GM12878 (cell line): ENCODE results near the gene DUS2. TPM values are rescaled to one million over a fixed set of nuclear protein-coding genes. Genes with fewer than 3 reads are reported as not detected.

Experiments
- ATAC-seq: fragments of 200-7000 bp; cut with Tn5 transposase; 3 replicates; pipeline ENCODE4 v1.9.1; 2020; ENCODE audit warnings: mild to moderate bottlenecking, moderate library complexity
- BruUV-seq: library from RNA; stranded (reverse); fragments of 400-500 nt; replicated peaks from 2 replicates; lab custom pipeline; 2021; lab: Mats Ljungman, UMichigan
- CTCF ChIA-PET: fragments of 300-600 bp; sonication (Branson Sonifier 250); formaldehyde crosslinking; extraction: SDS; loops from one replicate; lab custom pipeline; 2021; ENCODE audit warnings: inconsistent platforms; lab: Yijun Ruan, JAX
- POLR2A ChIA-PET: fragments of 350-600 bp; formaldehyde crosslinking; extraction: SDS; loops from one replicate; lab custom pipeline; 2021; ENCODE audit warnings: inconsistent platforms; lab: Charles Lee
- RAD21 ChIA-PET: fragments of 300-600 bp; sonication (Branson Sonifier 250); formaldehyde crosslinking; loops from one replicate; lab custom pipeline; 2023; ENCODE audit warnings: antibody characterized with exemption; ENCODE audit not compliant: unreplicated experiment; lab: Charles Lee
- SMC1A ChIA-PET: fragments of 300-600 bp; sonication (Branson Sonifier 250); formaldehyde crosslinking; loops from one replicate; lab custom pipeline; 2023; ENCODE audit not compliant: unreplicated experiment, uncharacterized antibody; lab: Charles Lee
- DNase-seq: peaks from one replicate; pipeline ENCODE4 v3.0.0-alpha.2; 2011; ENCODE audit warnings: low read depth, low spot score
- FAIRE-seq: peaks from 3 replicates; lab custom pipeline; 2011; peaks lifted over from hg19 to GRCh38; lab: Jason Lieb, UNC
- H2AFZ ChIP-seq: 2 replicates; pipeline ENCODE4 v1.6.0; 2011; ENCODE audit warnings: low read depth, low read length, control low read depth; ENCODE audit not compliant: control insufficient read depth
- H3K27ac ChIP-seq: 2 replicates; pipeline ENCODE4 v1.5.1; 2011; ENCODE audit warnings: control low read depth; ENCODE audit not compliant: control insufficient read depth, insufficient read depth
- H3K27me3 ChIP-seq, 2 experiments: replicated peaks in 1 of 2; 2 replicates each; pipeline versions ENCODE4 v1.6.0 to v1.6.1; 2011; ENCODE audit warnings: low read length in 1 of 2; ENCODE audit not compliant: control insufficient read depth in 2 of 2, insufficient read depth in 2 of 2
- H3K36me3 ChIP-seq, 2 experiments: 2 replicates each; pipeline ENCODE4 v1.5.1; 2011; ENCODE audit warnings: low read length in 1 of 2; ENCODE audit not compliant: control insufficient read depth in 2 of 2, insufficient read depth in 2 of 2
- H3K4me1 ChIP-seq: 2 replicates; pipeline ENCODE4 v1.6.1; 2011; ENCODE audit warnings: mild to moderate bottlenecking, low read length, moderate library complexity, mixed read lengths; ENCODE audit not compliant: control insufficient read depth, insufficient read depth
- H3K4me2 ChIP-seq: 2 replicates; pipeline ENCODE4 v1.6.0; 2011; ENCODE audit warnings: control low read depth; ENCODE audit not compliant: control insufficient read depth, insufficient read depth
- H3K4me3 ChIP-seq: fragments of 200-600 bp; sonication (generic); 2 replicates; pipeline ENCODE4 v1.5.1; 2016
- H3K79me2 ChIP-seq: 2 replicates; pipeline ENCODE4 v1.6.0; 2011; ENCODE audit warnings: low read length; ENCODE audit not compliant: control insufficient read depth, insufficient read depth
- H3K9ac ChIP-seq: 2 replicates; pipeline ENCODE4 v1.8.0; 2011; ENCODE audit warnings: low read length, control low read depth, mixed read lengths; ENCODE audit not compliant: control insufficient read depth, insufficient read depth
- H3K9me3 ChIP-seq: replicated peaks from 3 replicates; pipeline ENCODE4 v1.5.1; 2011; ENCODE audit warnings: mild to moderate bottlenecking, low read length; ENCODE audit not compliant: control insufficient read depth, insufficient read depth
- H4K20me1 ChIP-seq: 2 replicates; pipeline ENCODE4 v1.6.0; 2011; ENCODE audit not compliant: control insufficient read depth, insufficient read depth
- BACH1 ChIP-seq: fragments of 450-650 bp; IDR thresholded peaks from 2 replicates; pipeline ENCODE4 v1.6.1; 2017; ENCODE audit warnings: mild to moderate bottlenecking, borderline replicate concordance
- BRCA1 ChIP-seq: IDR thresholded peaks from 2 replicates; pipeline ENCODE4 v1.6.1; 2011; ENCODE audit warnings: low read depth, low read length, improper control_type of control experiment
- CHD4 ChIP-seq: fragments of 200-600 bp; sonication (generic); IDR thresholded peaks from 2 replicates; pipeline ENCODE4 v1.6.1; 2016; ENCODE audit warnings: mild to moderate bottlenecking
- KAT2A ChIP-seq: conservative IDR thresholded peaks from 2 replicates; pipeline ENCODE4 v1.6.1; 2011; ENCODE audit warnings: low read depth, low read length; ENCODE audit not compliant: control insufficient read depth
- MAX ChIP-seq: IDR thresholded peaks from 2 replicates; pipeline ENCODE4 v1.6.1; 2012; ENCODE audit warnings: low read depth, low read length, improper control_type of control experiment
- NFIC ChIP-seq: IDR thresholded peaks from 2 replicates; pipeline ENCODE4 v1.6.1; 2012; ENCODE audit warnings: low read depth, mild to moderate bottlenecking, inconsistent platforms, low read length, moderate library complexity
- NFYA ChIP-seq: IDR thresholded peaks from 2 replicates; pipeline ENCODE4 v1.6.1; 2011; ENCODE audit warnings: low read depth, mild to moderate bottlenecking, low read length, improper control_type of control experiment, borderline replicate concordance
- NR2F1 ChIP-seq: fragments of 450-650 bp; conservative IDR thresholded peaks from 2 replicates; pipeline ENCODE4 v1.6.1; 2017; ENCODE audit warnings: mild to moderate bottlenecking
- PAX5 ChIP-seq: IDR thresholded peaks from 2 replicates; pipeline ENCODE4 v1.6.1; 2011; ENCODE audit warnings: low read depth, low read length, borderline replicate concordance
- REST ChIP-seq: IDR thresholded peaks from 2 replicates; pipeline ENCODE4 v1.6.1; 2012; ENCODE audit warnings: mild to moderate bottlenecking, low read depth, low read length
- WGBS: methylation state at CpG from one replicate; pipeline ENCODE4 v1.1.6; 2016; ENCODE audit warnings: low lambda C conversion rate; ENCODE audit not compliant: insufficient replicate concordance, insufficient coverage; ENCODE audit errors: missing lambda C conversion rate; 5-methylcytosine and 5-hydroxymethylcytosine counted together
- in situ Hi-C: fragments of 300-500 bp; cut with MboI; formaldehyde crosslinking; loops from 9 replicates; pipeline ENCODE4 v1.14.3; 2018; ENCODE audit warnings: mixed read lengths
- intact Hi-C: fragments of 100-400 bp; cut with micrococcal nuclease; formaldehyde crosslinking; loops from one replicate; pipeline ENCODE4 v1.14.2; 2022; ENCODE audit not compliant: unreplicated experiment
- polyA plus RNA-seq, 11 experiments: library from polyadenylated mRNA; depleted of rRNA in 4 of 11; unstranded in 6 of 11; stranded (reverse) in 5 of 11; fragments of >200 nt; fragmentation: Nextera tagmentation in 4 of 11; fragmentation: Illumina TruSeq in 1 of 11; extraction: Ambion mirVana in 4 of 11; extraction: Trizol in 1 of 11; gene quantifications; 1 replicate in 1 of 11; 2 replicates in 10 of 11; pipeline versions ENCODE4 v1.2.1 to v1.2.3, GENCODE V29; 2011 to 2016; ENCODE audit warnings: inconsistent platforms in 2 of 11, missing spikeins in 2 of 11, low read depth in 1 of 11
- total RNA-seq, 4 experiments: library from RNA; depleted of rRNA in 3 of 4; stranded (reverse); fragments of >200 nt in 3 of 4; fragmentation: Illumina TruSeq in 1 of 4; extraction: Trizol in 1 of 4; gene quantifications; 2 replicates each; pipeline versions ENCODE4 v1.2.1 to v1.2.3, GENCODE V29; 2013 to 2021

The DUS2 gene
- total and polyA plus RNA-seq, 10 of the 15 experiments (the other 5 are each of a cell fraction or from before 2014, with no cell fraction given) = 4.8 to 32.3 (median 25.5) TPM

- DNase-seq (no peak), FAIRE-seq (no peak), ATAC-seq (no peak)
- H3K4me2 ChIP-seq = no peak overlapping the region
- no peaks in the 10 kb centered on the region for H4K20me1 ChIP-seq
- H3K4me3 ChIP-seq = no peak overlapping the region
- H2AFZ ChIP-seq = no peak overlapping the region
- H3K27me3 ChIP-seq = no peaks in the 10 kb centered on the region
- SMC1A ChIA-PET = interaction anchor here (1.8 to 2.2 kb wide), 2 partner anchors 8 to 12 kb away, joined by 4 to 8 read pairs; no protein-coding TSS in a partner anchor
- no TSS peak for BruUV-seq
- H3K27ac ChIP-seq = no peak overlapping the region
- peaks cover 9 to 13% of the 10 kb centered on the region in 2 experiments; a peak in 3 of 4 replicates for H3K36me3 ChIP-seq
- intact Hi-C loops = no loop called here
- POLR2A ChIA-PET = no interaction called here
- H3K9ac ChIP-seq = no peak overlapping the region
- no peaks in the 10 kb centered on the region for H3K79me2 ChIP-seq
- in situ Hi-C loops = no loop called here
- no peaks in the 10 kb centered on the region for H3K4me1 ChIP-seq
- CTCF ChIA-PET = interaction anchor here (0.6 to 3.2 kb wide), 8 partner anchors 9 to 542 kb away, joined by 3 to 9 read pairs (median 4); partner anchors contain the start of genes DDX28 and DUS2
- TF ChIP-seq NR2F1 (no peak), KAT2A (no peak)
- H3K9me3 ChIP-seq = no peaks in the 10 kb centered on the region
- 97% methylated on average over 4 of the region's 4 CpGs for WGBS
- RAD21 ChIA-PET = interaction anchor here (2.4 kb wide), 1 partner anchor 12 kb away, joined by 16 read pairs; no protein-coding TSS in a partner anchor
Observed at GRCh38 chr16:68062910-68063393, 39.9 kb downstream of the DUS2 start.

- no peak overlapping the region for H3K9ac ChIP-seq
- no peak overlapping the region for H3K4me2 ChIP-seq
- in situ Hi-C loops (no loop called here), intact Hi-C loops (loop anchor here (2.0 kb wide), 2 partner anchors 72 to 164 kb away; no protein-coding TSS in a partner anchor)
- H3K79me2 ChIP-seq = no peaks in the 10 kb centered on the region
- no peak overlapping the region for H3K27ac ChIP-seq
- FAIRE-seq (peak; percentile 89), ATAC-seq (peak; percentile 98), DNase-seq (no peak)
- CTCF ChIA-PET = interaction anchor here (0.6 to 3.2 kb wide), 20 partner anchors 10 to 651 kb away, joined by 3 to 13 read pairs (median 4); partner anchors contain the start of genes DDX28 and DUS2
- no peak overlapping the region for H3K4me3 ChIP-seq
- no peak overlapping the region for H2AFZ ChIP-seq
- no TSS peak for BruUV-seq
- peaks cover 4% of the 10 kb centered on the region; the same call in 1 of the 2 replicates for H3K4me1 ChIP-seq
- no peaks in the 10 kb centered on the region for H3K9me3 ChIP-seq
- H3K27me3 ChIP-seq = no peaks in the 10 kb centered on the region
- POLR2A ChIA-PET = interaction anchor here (0.6 to 1.0 kb wide), 2 partner anchors 10 to 15 kb away, joined by 4 to 5 read pairs; no protein-coding TSS in a partner anchor
- RAD21 ChIA-PET = interaction anchor here (1.6 kb wide), 1 partner anchor 20 kb away, joined by 5 read pairs; the partner anchor contains the start of gene NFATC3
- SMC1A ChIA-PET = interaction anchor here (0.8 to 2.2 kb wide), 7 partner anchors 10 to 164 kb away, joined by 3 to 7 read pairs (median 4); partner anchors contain the start of gene NFATC3
- 50% methylated on average over 2 of the region's 2 CpGs for WGBS
- H4K20me1 ChIP-seq = no peaks in the 10 kb centered on the region
- peaks cover 15 to 16% of the 10 kb centered on the region in 2 experiments; a peak in 3 of 4 replicates for H3K36me3 ChIP-seq
- TF ChIP-seq REST (no peak), BACH1 (no peak), MAX (no peak), NFYA (no peak), PAX5 (no peak), NFIC (no peak), CHD4 (no peak), BRCA1 (no peak)
Observed at GRCh38 chr16:68064791-68065365, 41.8 kb downstream of the DUS2 start.
